Memory B cell (primary cell): ENCODE results near the gene RABGAP1L.

ENCODE experiments used
- ATAC-seq: fragments of 150-1000 bp; cut with Tn5 transposase; 2 replicates; pipeline ENCODE4 v1.10.0; 2021; ENCODE audit warnings: low read depth, mild to moderate bottlenecking, moderate library complexity
- DNase-seq, 2 donors: peaks; one replicate each; pipeline ENCODE4 v3.0.0; 2022; ENCODE audit warnings: low spot score in 2 of 2
- H3K27ac Mint-ChIP-seq: one replicate; pipeline ENCODE4 v1.8.0; 2022; ENCODE audit warnings: mild to moderate bottlenecking, moderate library complexity, mixed read lengths
- H3K27me3 Mint-ChIP-seq: one replicate; pipeline ENCODE4 v1.8.0; 2022; ENCODE audit warnings: mixed read lengths
- H3K36me3 Mint-ChIP-seq: one replicate; pipeline ENCODE4 v1.8.0; 2022; ENCODE audit warnings: mild to moderate bottlenecking, mixed read lengths
- H3K4me1 Mint-ChIP-seq: one replicate; pipeline ENCODE4 v1.8.0; 2022; ENCODE audit warnings: mixed read lengths
- H3K4me3 Mint-ChIP-seq: one replicate; pipeline ENCODE4 v1.8.0; 2022; ENCODE audit warnings: mild to moderate bottlenecking, moderate library complexity, mixed read lengths
- H3K9me3 Mint-ChIP-seq: one replicate; pipeline ENCODE4 v1.8.0; 2022; ENCODE audit warnings: mixed read lengths

The RABGAP1L gene

DNA sequence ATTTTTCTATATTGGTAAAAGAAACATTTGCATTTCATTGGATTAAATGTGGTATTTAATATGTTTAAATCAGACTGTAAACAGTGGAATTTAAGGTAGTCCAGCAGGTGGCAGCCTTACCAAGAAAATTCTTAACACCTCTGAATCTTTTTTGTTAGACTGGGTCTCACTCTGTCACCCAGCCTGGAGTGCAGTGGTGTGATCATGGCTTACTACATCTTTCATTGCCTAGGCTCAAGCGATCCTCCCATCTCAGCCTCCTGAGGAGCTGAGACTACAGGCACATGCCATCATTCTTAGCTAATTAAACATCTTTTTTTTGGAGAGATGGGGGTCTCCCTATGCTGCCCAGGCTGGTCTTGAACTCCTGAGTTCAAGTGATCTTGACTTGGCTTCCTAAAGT lies 98.8 kb downstream of the RABGAP1L start:
- Mint-ChIP-seq H3K27me3 (no peaks in the 10 kb centered on the region), H3K9me3 (peaks cover 3% of the 10 kb centered on the region), H3K4me1 (peaks cover 2% of the 10 kb centered on the region), H3K4me3 (no peak overlapping the region), H3K27ac (no peak overlapping the region), H3K36me3 (peaks cover 13% of the 10 kb centered on the region)
- DNase-seq (peak; percentile 26 to 43), ATAC-seq (peak; percentile 60)

DNA sequence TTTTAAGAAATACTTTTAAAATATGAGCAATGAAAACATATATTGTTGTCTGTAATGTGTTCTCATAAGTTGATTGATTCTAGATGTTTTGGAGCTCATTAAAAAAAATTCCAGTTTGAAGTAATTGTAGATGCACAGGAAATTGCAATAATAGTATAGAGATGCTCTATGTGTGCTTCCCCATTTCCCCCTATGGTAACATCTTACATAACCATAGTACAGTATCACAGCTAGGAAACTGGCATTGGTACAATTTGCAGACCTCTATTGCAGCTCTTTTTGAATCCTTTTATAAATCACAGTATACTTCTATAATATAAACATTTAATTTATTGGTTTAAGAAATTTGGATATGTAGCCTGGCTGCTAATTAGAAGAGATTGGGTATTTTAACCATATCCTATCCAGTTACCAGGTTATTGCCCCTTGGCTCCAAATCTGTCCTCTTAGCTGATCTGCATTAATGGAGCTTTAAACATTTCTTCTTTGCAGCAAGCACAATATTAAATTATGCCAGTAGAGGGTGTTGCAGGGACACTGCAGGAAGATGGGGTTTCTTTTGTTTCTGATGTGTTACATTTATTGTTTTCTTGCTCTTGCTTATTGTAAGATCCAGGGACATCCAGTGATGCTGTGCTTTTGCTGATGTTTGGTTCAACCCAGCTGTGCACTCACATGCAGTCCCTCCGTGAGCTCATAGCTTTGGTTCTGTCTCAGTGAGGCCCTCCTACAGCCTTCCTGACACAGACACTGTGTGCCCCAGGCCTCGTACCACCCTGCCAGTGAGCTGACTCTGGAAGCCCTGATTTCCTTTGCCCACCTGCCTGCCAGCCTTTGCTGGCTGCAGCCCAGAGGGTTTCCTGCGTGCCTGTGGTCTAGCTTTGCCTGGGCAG lies 103.3 kb downstream of the RABGAP1L start:
- Mint-ChIP-seq H3K27ac (no peak overlapping the region), H3K36me3 (peaks cover 5% of the 10 kb centered on the region), H3K4me1 (peaks cover 5% of the 10 kb centered on the region), H3K9me3 (no peaks in the 10 kb centered on the region), H3K4me3 (no peak overlapping the region), H3K27me3 (no peaks in the 10 kb centered on the region)
- DNase-seq (peak in 1 of 2 donors; percentile 11), ATAC-seq (peak; percentile 52)

DNA sequence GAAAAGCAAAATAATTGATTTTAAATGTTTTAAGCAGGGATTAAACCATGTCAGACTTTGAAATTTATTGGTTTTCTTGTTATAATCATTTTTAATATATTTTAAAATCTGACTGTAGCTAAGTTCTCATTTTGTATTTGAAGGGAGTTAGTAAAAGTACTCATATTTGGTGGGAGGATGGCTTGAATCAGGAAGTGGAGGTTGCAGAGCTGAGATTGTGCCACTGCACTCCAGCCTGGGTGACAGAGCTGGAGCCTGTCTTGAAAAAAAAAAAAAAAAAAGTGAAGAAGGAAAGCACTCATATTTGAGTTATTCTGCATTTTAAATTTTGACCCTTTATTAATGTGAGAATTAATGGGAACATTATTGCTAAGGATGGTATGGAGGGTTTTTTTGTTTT lies 106.0 kb downstream of the RABGAP1L start:
- H3K36me3 Mint-ChIP-seq, result peaks cover 5% of the 10 kb centered on the region
- no peak for ATAC-seq
- no peaks in the 10 kb centered on the region for H3K27me3 Mint-ChIP-seq
- H3K9me3 Mint-ChIP-seq, result no peaks in the 10 kb centered on the region
- DNase-seq, result no peak
- no peak overlapping the region for H3K27ac Mint-ChIP-seq
- no peak overlapping the region for H3K4me3 Mint-ChIP-seq
- H3K4me1 Mint-ChIP-seq, result peaks cover 8% of the 10 kb centered on the region

DNA sequence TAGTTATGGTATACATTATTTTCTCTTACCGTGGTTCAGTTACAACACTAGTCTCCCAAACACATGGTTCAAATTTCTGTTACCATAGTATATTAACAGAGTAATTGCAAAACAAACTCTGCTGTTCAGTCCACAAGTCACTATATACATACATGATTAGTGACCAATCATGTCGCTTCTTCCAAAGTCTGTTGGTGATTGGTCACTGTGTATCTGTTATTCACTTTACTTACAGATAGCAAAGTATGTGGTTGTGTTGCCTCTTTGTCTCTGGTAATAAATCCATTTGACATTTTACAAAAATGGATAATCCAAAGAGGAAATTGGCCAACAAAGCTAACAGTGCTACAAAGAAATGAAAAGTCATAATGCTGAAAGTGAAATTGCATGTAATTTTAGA lies 107.2 kb downstream of the RABGAP1L start:
- DNase-seq (no peak), ATAC-seq (no peak)
- peaks cover 10% of the 10 kb centered on the region for H3K4me1 Mint-ChIP-seq
- H3K27ac Mint-ChIP-seq, result no peak overlapping the region
- no peak overlapping the region for H3K4me3 Mint-ChIP-seq
- H3K36me3 Mint-ChIP-seq, result peaks cover 5% of the 10 kb centered on the region
- no peaks in the 10 kb centered on the region for H3K9me3 Mint-ChIP-seq
- no peaks in the 10 kb centered on the region for H3K27me3 Mint-ChIP-seq

DNA sequence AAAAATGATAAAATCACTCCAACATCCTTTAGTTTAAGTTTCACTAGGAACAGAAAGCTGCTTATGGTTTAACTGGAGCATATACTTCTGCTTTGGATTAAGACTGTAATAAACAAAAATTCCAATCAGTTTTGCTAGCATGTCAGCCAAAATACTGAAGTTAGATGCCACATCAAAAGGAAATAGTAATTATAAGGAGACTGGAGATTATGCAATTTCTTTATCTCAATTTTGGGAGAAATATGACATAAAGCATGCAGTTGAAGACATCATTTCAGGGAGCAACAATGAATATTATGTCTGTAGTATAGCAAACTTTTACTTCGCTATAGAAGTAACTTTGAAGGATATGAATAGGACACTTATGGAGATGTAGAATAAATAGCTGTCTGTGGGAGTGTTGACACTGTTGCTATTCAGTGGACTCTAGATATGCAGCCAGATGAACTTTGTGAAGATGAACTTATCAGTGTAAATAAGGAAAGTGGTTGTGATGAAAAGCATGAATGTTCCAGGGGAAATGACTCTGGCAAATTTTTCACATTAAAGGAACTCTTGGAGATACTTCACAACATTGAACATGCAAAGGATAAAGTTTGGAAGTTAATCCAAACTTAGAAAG lies 107.8 kb downstream of the RABGAP1L start:
- H3K27ac Mint-ChIP-seq, result peak overlapping the region; percentile 28
- ATAC-seq (no peak), DNase-seq (no peak)

DNA sequence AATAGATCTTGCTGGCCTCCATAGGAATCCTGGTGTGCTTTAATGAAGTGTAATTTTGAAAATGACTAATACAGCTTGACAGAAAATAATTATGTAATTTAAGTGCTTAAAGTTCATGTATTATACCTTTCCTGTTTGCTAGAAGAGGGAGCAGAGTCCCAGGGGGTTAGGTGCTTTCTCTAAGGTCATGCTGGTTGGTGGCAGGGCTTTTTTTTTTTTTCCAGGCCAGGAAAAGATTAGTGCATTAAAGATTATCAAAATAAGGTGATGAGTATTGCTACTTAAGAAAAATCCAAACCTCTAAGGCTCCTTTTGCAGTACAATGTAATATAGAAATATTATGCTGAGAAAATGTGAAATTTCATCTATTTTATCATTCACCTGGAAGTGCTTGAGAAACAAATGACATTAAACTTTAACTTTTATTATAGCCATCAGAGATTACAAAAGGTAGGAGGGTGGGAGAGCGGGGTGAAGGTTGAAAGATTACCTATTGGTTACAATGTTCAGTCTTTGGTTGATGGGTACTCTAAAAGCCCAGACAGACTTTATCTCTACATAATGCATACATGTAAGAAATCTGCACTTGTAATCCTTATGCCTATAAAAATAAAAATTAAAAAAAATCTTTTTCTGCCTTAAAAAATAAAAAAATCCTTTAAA lies 110.8 kb downstream of the RABGAP1L start:
- no peaks in the 10 kb centered on the region for H3K9me3 Mint-ChIP-seq
- H3K27ac Mint-ChIP-seq, result no peak overlapping the region
- ATAC-seq (no peak), DNase-seq (no peak)
- peaks cover 11% of the 10 kb centered on the region for H3K36me3 Mint-ChIP-seq
- peaks cover 16% of the 10 kb centered on the region for H3K4me1 Mint-ChIP-seq
- H3K27me3 Mint-ChIP-seq, result no peaks in the 10 kb centered on the region
- no peak overlapping the region for H3K4me3 Mint-ChIP-seq

More for the DNA sequence above, 107.8 kb downstream of the RABGAP1L start:
- Mint-ChIP-seq H3K36me3 (peaks cover 5% of the 10 kb centered on the region), H3K4me3 (no peak overlapping the region), H3K4me1 (peaks cover 10% of the 10 kb centered on the region), H3K9me3 (no peaks in the 10 kb centered on the region), H3K27me3 (no peaks in the 10 kb centered on the region)

DNA sequence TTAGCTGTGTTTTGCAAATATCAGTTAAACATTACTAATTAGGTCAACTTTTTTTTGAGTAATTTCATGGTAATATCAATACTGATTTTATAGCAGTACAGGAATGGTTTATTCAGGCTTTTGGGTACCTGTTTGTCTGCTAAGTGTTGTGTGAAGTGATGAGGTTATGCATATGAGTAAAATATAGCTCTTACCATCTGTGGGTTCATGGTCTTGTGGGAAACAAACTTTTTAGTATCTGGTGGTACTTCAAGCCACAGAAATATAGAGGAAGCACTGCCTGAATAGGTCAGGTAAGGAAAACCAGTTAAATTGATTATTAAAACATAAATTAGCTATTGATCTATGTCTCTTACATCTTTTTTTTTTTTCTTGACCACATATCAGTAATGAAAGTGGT lies 113.9 kb downstream of the RABGAP1L start:
- no peak overlapping the region for H3K4me3 Mint-ChIP-seq

DNA sequence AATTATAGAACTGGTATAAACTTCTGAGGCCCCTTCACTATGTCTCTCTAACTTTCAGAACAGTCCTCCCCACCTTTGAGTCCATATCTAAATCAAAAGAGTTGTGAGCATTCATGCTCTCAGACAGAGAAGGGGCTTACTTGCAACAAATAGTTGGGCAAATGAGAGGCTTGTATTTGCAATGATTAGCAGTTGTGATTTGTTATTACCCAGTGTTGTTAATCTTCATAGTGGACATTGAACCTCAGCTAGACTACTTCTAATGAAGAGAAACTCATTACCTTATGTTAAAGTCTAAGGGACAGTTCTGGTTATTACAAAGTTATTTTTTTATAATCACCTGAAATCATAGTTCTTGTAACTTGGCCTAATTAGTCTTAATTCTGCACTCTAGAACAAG lies 114.5 kb downstream of the RABGAP1L start:
- H3K27ac Mint-ChIP-seq, result no peak overlapping the region
- H3K36me3 Mint-ChIP-seq, result peaks cover 10% of the 10 kb centered on the region
- no peak for ATAC-seq
- no peaks in the 10 kb centered on the region for H3K9me3 Mint-ChIP-seq
- no peak overlapping the region for H3K4me3 Mint-ChIP-seq
- no peaks in the 10 kb centered on the region for H3K27me3 Mint-ChIP-seq
- DNase-seq, result no peak
- H3K4me1 Mint-ChIP-seq, result peaks cover 13% of the 10 kb centered on the region

More for the DNA sequence above, 113.9 kb downstream of the RABGAP1L start:
- Mint-ChIP-seq H3K27ac (no peak overlapping the region), H3K36me3 (peaks cover 8% of the 10 kb centered on the region), H3K4me1 (peaks cover 13% of the 10 kb centered on the region), H3K27me3 (no peaks in the 10 kb centered on the region), H3K9me3 (no peaks in the 10 kb centered on the region)
- no peak for DNase-seq
- no peak for ATAC-seq

DNA sequence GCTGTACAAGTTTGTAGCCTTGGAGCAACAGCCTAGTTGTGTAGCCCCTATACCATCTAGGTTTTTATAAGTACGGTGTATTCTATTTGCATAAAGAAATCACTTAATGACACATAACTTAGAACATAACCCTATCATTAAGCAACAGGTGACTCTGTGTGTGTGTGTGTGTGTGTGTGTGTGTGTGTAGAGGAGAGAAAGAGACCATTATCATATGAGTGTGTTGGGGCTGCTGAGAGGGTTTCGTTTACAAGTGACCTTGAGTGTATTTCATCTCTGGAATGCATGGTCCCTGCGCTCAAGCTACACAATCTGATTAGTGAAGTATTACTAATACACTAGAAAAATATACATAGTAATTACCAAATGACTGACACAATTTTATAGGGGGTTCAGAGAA lies 115.1 kb downstream of the RABGAP1L start:
- peaks cover 13% of the 10 kb centered on the region for H3K4me1 Mint-ChIP-seq
- DNase-seq (no peak), ATAC-seq (no peak)
- peaks cover 10% of the 10 kb centered on the region for H3K36me3 Mint-ChIP-seq
- no peak overlapping the region for H3K4me3 Mint-ChIP-seq
- no peak overlapping the region for H3K27ac Mint-ChIP-seq
- H3K9me3 Mint-ChIP-seq, result no peaks in the 10 kb centered on the region
- H3K27me3 Mint-ChIP-seq, result no peaks in the 10 kb centered on the region

DNA sequence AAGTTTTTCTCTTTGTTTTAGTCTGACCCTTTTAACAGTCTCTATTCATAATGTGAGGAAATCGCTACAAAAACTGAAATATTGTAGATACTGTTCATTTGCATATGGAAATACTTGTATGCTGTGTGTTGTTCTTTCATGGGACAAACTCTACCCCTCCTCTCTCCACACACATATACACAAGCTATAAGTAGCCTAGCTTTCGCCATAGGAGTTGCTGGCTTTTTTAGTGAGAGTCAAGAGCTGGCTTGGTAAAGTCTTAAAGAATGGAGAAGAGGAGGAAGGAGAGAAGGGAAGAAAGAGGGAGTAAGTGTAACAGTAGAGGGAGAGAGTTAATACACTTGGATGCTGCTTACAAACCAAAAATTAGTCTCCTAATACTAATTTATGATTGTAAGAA lies 115.6 kb downstream of the RABGAP1L start:
- peaks cover 10% of the 10 kb centered on the region for H3K4me1 Mint-ChIP-seq
- no peaks in the 10 kb centered on the region for H3K9me3 Mint-ChIP-seq
- H3K4me3 Mint-ChIP-seq, result no peak overlapping the region
- H3K27ac Mint-ChIP-seq, result no peak overlapping the region
- ATAC-seq (no peak), DNase-seq (no peak)
- H3K27me3 Mint-ChIP-seq, result no peaks in the 10 kb centered on the region
- peaks cover 13% of the 10 kb centered on the region for H3K36me3 Mint-ChIP-seq

DNA sequence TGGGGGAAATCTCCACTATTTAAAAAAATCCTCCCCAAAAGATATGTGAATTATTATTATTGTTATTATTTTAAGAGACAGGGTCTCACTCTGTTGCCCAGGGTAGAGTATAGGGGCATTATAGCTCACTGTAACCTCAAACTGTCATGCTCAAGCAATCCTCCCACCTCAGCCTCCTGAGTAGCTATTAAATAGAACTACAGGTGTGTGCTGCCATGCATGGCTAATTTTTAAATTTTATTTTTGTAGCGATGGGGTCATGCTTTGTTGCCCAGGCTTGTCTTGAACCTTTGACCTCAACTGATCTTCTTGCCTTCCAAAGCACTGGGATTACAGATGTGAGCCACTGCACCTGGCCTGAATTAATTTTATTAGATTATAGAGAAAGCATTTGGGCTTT lies 116.8 kb downstream of the RABGAP1L start:
- Mint-ChIP-seq H3K4me3 (no peak overlapping the region), H3K36me3 (peaks cover 20% of the 10 kb centered on the region), H3K27ac (no peak overlapping the region), H3K9me3 (no peaks in the 10 kb centered on the region), H3K4me1 (peaks cover 8% of the 10 kb centered on the region), H3K27me3 (no peaks in the 10 kb centered on the region)
- ATAC-seq (peak; percentile 69), DNase-seq (no peak)

DNA sequence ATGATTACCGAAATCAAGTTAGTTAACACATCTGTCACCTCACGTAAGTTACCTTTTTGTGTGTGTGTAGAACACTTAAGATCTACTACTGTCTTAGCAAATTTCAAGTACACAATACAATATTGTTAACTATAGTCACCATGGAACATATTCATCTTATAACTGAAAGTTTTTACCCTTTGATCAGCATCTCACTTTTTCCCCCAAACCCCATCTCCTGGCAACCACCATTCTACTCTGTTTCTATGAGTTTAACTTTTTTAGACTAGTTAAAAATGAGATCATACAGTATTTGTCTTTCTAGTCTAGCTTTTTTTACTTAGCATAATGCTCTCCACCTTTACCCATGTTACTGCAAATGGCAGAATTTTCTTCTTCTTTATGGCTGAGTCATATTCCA lies 124.7 kb downstream of the RABGAP1L start:
- H3K4me1 Mint-ChIP-seq, result peaks cover 2% of the 10 kb centered on the region
- peaks cover 74% of the 10 kb centered on the region for H3K36me3 Mint-ChIP-seq
- peaks cover 10% of the 10 kb centered on the region for H3K9me3 Mint-ChIP-seq
- H3K27me3 Mint-ChIP-seq, result no peaks in the 10 kb centered on the region
- ATAC-seq, result no peak
- no peak overlapping the region for H3K4me3 Mint-ChIP-seq
- DNase-seq, result no peak
- peak overlapping the region; percentile 43 for H3K27ac Mint-ChIP-seq

DNA sequence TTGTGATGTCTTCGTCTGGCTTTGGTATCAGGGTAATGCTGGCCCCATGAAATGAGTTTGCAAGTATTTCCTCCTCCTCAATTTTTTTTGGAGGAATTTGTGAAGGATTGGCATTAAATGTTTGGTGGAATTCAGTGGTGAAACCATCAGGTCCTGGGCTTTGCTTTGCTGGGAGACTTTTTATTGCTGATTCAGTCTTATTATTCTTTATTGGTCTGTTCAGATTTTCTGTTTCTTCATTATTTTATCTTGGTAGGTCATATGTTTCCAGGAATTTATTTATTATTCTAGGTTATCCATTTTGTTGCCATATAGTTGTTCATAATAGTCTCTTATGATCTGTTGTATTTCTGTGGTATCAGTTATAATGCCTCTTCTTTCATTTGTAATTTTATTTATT lies 126.7 kb downstream of the RABGAP1L start:
- H3K27ac Mint-ChIP-seq, result peak overlapping the region; percentile 26
- H3K9me3 Mint-ChIP-seq, result peaks cover 12% of the 10 kb centered on the region
- ATAC-seq, result no peak
- H3K4me1 Mint-ChIP-seq, result peaks cover 2% of the 10 kb centered on the region
- no peak overlapping the region for H3K4me3 Mint-ChIP-seq
- H3K27me3 Mint-ChIP-seq, result no peaks in the 10 kb centered on the region
- peaks cover 84% of the 10 kb centered on the region for H3K36me3 Mint-ChIP-seq
- DNase-seq, result no peak

DNA sequence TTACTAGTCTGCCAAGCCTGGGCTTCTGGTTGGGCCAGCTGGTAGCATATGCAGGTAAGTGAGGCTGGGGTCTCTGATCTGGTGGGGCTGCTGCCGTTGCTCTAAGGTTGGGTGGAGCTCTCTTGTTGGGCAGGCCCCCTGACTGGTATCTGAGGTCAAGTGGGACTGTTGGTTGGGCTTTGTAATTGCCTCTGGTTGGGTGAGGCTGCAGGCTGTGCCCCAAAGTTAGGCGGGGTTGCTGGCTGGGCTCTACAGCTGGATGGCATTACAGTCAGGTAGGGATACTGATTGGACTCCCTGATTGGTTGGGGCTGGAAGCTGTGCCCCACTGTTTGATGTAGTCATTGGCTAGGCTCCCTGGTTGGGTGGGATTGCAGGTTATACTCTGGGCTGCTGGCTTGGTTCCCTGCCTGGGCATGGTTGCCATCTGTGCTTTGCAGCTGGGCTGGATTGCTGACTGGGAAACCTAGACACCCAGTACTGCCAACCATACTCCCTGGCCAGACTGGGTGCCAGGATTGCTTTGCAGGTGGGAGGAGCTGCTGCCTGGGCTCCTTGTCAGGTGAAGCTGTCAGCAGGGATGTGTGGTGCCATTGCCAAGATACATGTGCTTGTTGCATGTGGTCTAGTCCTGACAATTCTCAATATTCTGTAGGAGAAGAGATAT lies 130.5 kb downstream of the RABGAP1L start:
- H3K27me3 Mint-ChIP-seq, result no peaks in the 10 kb centered on the region
- no peak for ATAC-seq
- H3K4me1 Mint-ChIP-seq, result peaks cover 3% of the 10 kb centered on the region
- H3K9me3 Mint-ChIP-seq, result peaks cover 14% of the 10 kb centered on the region
- H3K4me3 Mint-ChIP-seq, result no peak overlapping the region
- DNase-seq, result no peak
- peaks cover 71% of the 10 kb centered on the region for H3K36me3 Mint-ChIP-seq
- no peak overlapping the region for H3K27ac Mint-ChIP-seq
